ENCODE data around the gene CEACAM21.

DNA sequence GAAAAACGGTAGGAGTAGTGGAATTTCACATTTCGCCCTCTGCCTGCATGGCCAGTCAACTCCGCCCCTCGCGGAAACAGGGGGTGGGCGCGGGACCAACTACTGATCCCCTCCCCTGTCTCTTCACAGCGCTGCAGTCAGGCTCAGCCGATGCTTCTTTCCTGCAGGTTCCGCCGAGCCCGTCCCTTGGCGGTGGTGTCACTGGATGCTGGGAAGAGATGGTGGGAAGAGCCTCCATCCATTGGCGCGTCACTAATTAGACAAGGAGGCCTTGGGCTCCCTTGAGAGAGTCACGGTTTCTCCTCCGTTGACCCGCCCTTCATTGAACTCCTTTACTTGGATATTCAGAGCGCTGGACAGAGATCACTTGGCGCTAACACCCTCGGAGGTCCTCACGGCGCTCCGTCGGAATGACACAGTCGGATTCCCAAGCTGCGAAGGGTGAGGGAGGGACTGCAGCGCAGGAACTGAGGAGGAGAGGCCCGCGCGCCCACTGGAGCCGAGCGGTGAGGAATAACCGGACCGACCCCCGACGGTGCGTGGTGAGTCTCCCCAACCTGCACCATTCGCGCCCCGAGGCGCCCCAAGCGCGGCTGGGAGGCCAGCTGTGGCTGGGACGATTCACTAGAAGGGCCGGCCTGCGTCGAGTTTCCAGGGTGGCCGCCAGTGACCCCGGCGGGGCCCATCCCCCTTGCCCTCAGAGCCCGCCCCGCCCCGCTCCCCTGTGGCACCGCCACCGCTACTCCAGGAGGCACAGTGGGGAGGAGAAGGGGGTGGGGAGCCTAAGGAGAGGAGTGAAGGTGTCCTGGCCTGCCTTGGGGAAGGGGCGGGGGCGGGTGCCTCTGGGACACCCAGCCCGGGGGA is 11.2 kb upstream of the CEACAM21 start:
- TF ChIP-seq POLR2A (IDR thresholded peaks at IDR 0.05), result no peak
- TF ChIP-seq, protein P1, sequence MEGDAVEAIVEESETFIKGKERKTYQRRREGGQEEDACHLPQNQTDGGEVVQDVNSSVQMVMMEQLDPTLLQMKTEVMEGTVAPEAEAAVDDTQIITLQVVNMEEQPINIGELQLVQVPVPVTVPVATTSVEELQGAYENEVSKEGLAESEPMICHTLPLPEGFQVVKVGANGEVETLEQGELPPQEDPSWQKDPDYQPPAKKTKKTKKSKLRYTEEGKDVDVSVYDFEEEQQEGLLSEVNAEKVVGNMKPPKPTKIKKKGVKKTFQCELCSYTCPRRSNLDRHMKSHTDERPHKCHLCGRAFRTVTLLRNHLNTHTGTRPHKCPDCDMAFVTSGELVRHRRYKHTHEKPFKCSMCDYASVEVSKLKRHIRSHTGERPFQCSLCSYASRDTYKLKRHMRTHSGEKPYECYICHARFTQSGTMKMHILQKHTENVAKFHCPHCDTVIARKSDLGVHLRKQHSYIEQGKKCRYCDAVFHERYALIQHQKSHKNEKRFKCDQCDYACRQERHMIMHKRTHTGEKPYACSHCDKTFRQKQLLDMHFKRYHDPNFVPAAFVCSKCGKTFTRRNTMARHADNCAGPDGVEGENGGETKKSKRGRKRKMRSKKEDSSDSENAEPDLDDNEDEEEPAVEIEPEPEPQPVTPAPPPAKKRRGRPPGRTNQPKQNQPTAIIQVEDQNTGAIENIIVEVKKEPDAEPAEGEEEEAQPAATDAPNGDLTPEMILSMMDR (IDR thresholded peaks at IDR 0.05), result no peak

Data from tibial nerve (tissue), 3 donors.